Tibial nerve (tissue), 4 donors: ENCODE results near the gene ATP2A2.

Source experiments
- EP300 ChIP-seq, 2 donors: sonication (generic); formaldehyde crosslinking; IDR thresholded peaks; one replicate each; pipeline ENCODE4 v1.6.1; 2017; ENCODE audit warnings: antibody characterized with exemption in 2 of 2, mild to moderate bottlenecking in 1 of 2
- TF ChIP-seq, protein P1 (sequence below), 5 experiments: fragments of 200-600 bp in 3 of 5; fragments of 450-650 bp in 2 of 5; sonication (generic) in 3 of 5; IDR thresholded peaks; one replicate each; pipeline ENCODE4 v1.5.1; 2016 to 2019; ENCODE audit warnings: antibody characterized with exemption in 5 of 5, mild to moderate bottlenecking in 3 of 5, moderate library complexity in 2 of 5

DNA sequence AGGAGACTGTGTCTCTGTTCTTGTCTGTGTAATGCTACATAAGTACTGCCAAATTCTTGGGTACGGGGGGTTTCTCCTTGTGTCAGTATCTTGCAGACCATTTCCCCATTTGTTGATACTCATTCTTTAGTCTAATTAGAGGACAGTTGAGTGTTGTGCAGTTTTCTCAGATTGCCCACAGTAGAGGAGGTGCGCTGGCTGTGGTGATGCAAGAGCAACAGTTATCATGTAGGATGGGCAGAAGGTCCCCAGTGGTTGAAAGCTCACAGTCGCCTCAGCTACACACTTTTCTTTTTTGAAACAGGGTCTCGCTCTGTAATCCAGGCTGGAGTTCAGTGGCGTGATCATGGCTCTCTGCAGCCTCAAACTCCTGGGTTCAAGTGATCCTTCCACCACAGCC lies 37.8 kb upstream of the ATP2A2 start:
- TF ChIP-seq, protein P1, sequence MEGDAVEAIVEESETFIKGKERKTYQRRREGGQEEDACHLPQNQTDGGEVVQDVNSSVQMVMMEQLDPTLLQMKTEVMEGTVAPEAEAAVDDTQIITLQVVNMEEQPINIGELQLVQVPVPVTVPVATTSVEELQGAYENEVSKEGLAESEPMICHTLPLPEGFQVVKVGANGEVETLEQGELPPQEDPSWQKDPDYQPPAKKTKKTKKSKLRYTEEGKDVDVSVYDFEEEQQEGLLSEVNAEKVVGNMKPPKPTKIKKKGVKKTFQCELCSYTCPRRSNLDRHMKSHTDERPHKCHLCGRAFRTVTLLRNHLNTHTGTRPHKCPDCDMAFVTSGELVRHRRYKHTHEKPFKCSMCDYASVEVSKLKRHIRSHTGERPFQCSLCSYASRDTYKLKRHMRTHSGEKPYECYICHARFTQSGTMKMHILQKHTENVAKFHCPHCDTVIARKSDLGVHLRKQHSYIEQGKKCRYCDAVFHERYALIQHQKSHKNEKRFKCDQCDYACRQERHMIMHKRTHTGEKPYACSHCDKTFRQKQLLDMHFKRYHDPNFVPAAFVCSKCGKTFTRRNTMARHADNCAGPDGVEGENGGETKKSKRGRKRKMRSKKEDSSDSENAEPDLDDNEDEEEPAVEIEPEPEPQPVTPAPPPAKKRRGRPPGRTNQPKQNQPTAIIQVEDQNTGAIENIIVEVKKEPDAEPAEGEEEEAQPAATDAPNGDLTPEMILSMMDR (IDR thresholded peaks at IDR 0.05), result no peak
- TF ChIP-seq EP300 (IDR thresholded peaks at IDR 0.05), result no peak
